ENCODE measurements around the gene SLC27A2. TPM values are rescaled to one million over a fixed set of nuclear protein-coding genes. Genes with fewer than 3 reads are reported as not detected.

The SLC27A2 gene
- total RNA-seq, 1 experiment from 2014 or later = not detected

DNA sequence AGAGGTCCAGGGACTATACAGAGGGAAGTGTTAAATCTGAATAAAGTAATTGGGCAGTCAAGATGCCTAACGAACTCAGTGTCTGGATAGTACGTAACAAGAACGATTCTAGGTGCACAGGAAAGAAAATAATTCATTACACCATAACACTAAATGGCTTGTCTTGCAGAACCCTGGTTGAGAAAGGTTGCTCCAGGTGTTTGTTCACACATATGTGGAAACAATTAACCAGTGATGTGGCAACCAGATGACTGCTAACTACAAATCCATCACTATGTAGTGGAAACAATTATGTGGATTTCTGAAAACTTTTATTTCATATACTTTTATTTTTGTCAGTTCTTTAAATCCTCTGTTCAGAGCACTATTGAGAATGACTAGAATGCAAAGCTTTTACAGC is 93.9 kb downstream of the SLC27A2 start:
- no peak for DNase-seq (ENCODE audit: low spot score)

DNA sequence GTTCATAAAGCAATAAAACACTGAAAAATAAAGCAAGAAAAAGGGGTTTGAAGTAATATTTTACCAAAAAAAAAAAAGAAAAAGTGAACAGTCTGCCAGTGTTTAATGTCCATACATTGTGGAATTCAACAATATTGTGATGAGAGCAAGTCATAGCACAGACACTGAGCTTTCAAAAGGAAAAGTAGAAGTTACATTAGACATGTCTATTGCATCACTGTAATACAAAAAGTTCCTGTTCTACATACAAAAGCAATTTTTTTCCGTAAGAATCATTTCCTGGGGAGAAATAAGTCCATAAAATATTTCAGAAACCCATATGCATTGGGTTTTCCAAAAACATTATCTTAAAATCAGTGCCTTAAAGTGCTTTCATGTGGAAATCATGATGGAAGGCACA is 95.4 kb downstream of the SLC27A2 start:
- no peak for DNase-seq (ENCODE audit: low spot score)

DNA sequence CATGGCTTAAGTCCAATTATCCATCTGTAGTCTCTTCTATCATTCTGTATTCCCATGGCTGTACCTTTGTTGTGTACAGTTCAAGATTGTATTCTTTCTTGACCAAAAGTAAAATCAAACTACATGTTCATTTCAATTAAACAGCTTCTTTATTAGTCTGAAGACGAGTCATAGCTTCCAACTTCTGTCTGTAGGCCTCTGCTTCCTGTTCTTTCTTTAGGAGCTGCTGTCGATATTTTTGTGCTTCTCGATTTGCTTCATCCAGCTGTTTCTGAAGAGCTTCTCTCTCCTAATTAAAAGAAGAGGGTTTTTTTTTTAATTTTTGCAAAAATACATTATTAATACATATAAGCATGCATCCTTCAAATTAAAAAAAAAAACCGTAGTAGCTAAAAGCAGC is 96.5 kb downstream of the SLC27A2 start:
- DNase-seq (ENCODE audit: low spot score) = no peak

DNA sequence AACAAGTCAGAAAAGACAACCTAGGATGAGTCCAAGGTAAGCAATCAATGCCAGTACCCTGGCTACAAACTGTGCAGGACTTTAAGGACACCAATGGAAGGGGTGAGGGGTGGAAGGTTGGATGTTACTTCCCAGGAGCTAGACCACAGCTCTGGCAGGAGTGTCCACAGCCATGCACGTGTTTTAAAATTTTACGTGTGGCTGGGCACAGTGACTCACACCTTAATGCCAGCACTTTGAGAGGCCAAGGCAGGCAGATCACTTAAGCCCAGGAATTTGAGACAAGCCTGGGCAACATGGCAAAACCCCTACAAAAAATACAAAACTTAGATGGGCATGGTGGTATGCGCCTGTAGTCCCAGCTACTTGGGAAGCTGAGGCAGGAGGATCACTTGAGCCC is 98.3 kb downstream of the SLC27A2 start:
- peak; percentile 30 for DNase-seq (ENCODE audit: low spot score)

DNA sequence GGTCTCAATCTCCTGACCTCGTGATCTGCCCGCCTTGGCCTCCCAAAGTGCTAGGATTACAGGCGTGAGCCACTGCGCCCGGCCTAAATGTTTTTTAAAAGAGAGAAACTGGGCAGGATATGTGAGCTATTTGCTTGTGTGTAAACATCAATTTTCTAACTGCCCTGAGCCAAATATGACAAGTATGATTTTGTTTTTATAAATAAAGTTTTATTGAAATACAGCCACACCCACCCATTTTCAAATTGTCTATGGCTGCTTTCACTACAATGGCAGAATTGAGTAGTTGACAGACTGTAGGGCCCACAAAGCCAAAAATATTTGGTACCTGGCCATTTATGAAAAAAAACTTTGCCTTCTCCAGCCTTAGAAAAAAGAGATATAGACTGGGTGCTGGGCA is 99.4 kb downstream of the SLC27A2 start:
- DNase-seq (ENCODE audit: low spot score) = no peak

Other genes with a start within 250 kb of the SLC27A2 start
- 0.10 and 0.34 TPM in 2 replicates for gene ATP8B4, start 63.0 kb upstream of the SLC27A2 start, total RNA-seq (2014; rRNA removed; shearing (Covaris generic))
- gene HDC, start 83.5 kb downstream of the SLC27A2 start, total RNA-seq (2014; rRNA removed; shearing (Covaris generic)) = 0.29 and 0.62 TPM in 2 replicates
- 54.0 and 60.7 TPM in 2 replicates for gene GABPB1, start 173.0 kb downstream of the SLC27A2 start, total RNA-seq (2014; rRNA removed; shearing (Covaris generic))
- 52.4 and 53.2 TPM in 2 replicates for gene USP8, start 242.2 kb downstream of the SLC27A2 start, total RNA-seq (2014; rRNA removed; shearing (Covaris generic))

All from A172 (cell line).